HG02943 (cell line): ENCODE data around the gene ARHGAP18.
"Not testable (repeated sequence)": the region's sequence is repeated elsewhere in the genome, so short reads cannot be mapped to it uniquely, and the experiment has no call there.

ENCODE experiments used
- ATAC-seq: cut with Tn5 transposase; IDR thresholded peaks from one replicate; pipeline ENCODE4 v1.9.1; 2021; ENCODE audit warnings: mild to moderate bottlenecking, low read depth, moderate library complexity; ENCODE audit not compliant: unreplicated experiment

The ARHGAP18 gene

GRCh38 chr6:129597023-129597713 is 112.8 kb downstream of the ARHGAP18 start:
- no peak for ATAC-seq

GRCh38 chr6:129596522-129596921 is 113.5 kb downstream of the ARHGAP18 start:
- ATAC-seq, result no peak

GRCh38 chr6:129593233-129593564 is 116.8 kb downstream of the ARHGAP18 start:
- no peak for ATAC-seq

DNA sequence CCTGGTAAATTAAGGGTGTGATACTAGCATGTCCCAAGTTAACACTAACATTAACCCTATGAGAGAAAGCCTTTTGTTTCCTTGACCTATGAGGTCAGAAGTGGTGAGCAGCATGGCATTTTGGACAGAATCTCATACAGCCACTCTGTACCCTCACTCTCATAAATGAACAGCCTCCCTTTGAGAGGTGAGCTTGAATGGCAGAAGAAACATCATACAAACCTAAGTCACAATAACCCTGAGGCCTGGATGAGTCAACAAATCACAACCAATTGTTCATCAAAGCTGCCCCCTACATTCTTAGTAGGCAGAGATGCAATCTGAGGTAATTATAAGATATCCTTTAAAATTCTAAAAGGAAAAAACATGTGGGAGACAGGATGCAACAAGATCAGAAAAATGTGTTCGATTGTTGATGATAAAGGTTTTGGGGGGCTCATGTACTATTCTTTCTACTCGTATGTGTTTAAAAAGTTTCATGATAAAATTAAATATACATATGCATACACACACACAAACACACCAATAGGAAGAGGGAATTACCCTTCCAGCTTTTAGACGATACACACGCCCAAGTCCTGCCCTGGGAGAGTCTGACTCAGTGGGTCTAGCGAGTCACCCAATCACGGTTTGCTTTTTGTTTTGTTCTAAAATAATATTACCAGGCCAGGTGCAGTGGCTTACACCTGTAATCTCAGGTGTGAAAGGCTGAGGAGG is 117.3 kb downstream of the ARHGAP18 start:
- no peak for ATAC-seq

DNA sequence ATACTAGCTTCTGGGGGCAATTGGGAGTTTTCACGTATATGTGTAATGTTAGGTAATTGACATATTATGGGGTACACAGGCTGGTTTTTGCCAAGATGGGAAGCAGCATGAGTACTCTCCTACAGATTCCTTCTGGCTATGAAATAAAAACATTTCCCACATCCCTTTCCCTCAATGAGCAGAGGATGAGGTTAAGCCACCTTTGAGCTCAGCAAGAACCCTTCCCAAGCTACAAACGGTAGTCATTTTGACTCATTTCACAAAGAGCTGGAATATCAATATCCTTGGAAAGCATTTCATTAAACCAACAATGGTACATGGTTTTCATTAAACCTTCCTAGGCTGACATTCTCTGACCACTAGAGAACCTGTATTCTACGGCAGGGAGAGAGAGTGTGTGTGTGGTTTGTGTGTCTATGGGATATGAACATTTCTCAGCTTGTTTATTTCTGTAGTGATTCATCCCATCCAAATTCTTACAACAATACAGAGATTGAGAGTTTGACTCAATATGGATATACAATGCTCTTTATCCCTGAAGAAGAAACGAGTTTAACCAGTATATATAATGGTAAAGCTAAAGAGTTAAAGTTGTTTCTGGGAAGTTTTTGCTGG is 119.5 kb downstream of the ARHGAP18 start:
- no peak for ATAC-seq

GRCh38 chr6:129586815-129587214 is 123.2 kb downstream of the ARHGAP18 start:
- no peak for ATAC-seq

GRCh38 chr6:129583866-129584265 is 126.1 kb downstream of the ARHGAP18 start:
- no peak for ATAC-seq

- no peak for ATAC-seq
Observed at GRCh38 chr6:129578315-129578714, 131.7 kb downstream of the ARHGAP18 start.

- ATAC-seq, result no peak
Observed at GRCh38 chr6:129577691-129578090, 132.3 kb downstream of the ARHGAP18 start.

- no peak for ATAC-seq
Observed at GRCh38 chr6:129576456-129576855, 133.5 kb downstream of the ARHGAP18 start.

DNA sequence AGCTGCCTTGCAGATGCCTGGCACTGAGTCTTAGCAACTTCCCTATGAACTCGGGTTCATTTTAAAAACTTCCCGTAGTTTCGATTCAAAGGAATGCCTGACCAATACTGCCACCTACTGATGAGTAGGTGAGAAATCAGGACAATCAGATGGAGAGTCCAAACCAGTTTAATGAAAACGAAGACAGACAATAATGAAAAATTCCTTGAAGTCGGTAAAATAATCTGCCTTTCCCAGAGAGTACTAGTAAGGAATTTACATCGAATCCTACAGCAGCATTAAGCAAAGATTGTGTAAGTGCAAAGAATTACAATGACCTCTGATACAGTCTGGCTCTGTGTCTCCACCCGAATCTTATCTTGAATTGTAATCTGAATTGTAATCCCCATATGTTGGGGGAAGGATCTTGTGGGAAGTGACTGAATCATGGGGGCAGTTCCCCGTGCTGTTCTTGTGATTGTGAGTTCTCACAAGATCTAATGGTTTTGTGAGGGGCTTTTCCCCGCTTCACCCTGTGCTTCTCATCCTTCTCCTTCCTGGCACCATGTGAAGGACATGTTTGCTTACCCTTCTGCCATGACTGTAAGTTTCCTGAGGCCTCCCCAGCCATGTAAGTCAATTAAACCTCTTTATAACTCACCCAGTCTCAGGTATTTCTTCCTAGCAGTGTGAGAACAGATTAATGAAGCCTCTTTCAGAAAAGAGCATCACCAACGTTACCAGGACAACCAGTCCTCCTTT is 134.4 kb downstream of the ARHGAP18 start:
- no peak for ATAC-seq

GRCh38 chr6:129574605-129575004 is 135.4 kb downstream of the ARHGAP18 start:
- not testable (repeated sequence) for ATAC-seq

DNA sequence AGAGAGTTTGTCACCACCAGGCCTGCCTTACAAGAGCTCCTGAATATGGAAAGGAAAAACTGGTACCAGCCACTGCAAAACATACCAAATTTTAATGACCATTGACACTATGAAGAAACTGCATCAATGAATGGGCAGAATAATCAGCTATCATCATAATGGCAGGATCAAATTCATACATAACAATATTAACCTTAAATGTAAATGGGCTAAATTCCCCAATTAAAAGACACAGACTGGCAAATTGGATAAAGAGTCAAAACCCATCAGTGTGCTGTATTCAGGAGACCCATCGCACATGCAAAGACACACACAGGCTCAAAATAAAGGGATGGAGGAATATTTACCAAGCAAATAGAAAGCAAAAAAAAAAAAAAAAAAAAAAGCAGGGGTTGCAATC is 139.0 kb downstream of the ARHGAP18 start:
- not testable (repeated sequence) for ATAC-seq

DNA sequence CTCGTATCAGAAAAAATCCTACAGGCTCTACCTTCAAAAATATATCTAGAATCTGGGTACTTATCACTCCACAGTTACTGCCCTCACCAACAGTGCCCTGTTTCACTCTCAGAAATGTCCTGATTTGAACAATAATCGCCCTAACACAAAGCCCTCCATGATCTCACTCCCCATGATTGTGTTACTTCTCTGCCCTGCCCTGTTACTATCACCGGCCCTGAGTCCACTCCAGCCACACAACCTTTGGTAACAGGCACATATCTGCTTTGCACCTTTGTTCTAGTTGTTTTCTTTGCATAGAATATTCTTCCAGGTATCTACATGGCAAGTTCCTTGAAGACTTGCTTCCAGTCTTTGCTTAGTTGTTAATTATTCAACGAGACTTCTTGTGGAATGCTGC is 142.0 kb downstream of the ARHGAP18 start:
- ATAC-seq, result no peak

DNA sequence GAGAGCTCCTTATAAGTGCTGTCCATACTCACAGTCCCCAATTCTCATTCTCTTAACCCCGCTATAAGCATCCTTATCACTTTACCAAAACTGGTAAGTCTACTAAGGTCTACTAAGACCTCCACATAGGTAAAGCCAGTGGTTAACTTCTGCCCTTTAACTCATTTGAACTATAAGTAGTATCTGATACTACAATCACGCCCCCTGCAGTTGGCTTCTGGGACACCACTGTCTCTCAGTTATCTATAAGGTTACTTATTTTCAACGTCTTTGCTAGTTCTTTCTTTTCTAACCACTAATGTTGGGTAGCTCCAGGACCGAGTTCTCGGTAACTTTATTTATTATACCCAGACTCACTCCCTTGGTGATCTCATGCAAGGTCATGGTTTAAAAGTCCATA is 142.6 kb downstream of the ARHGAP18 start:
- ATAC-seq, result no peak

GRCh38 chr6:129565811-129566210 is 144.2 kb downstream of the ARHGAP18 start:
- no peak for ATAC-seq

GRCh38 chr6:129565366-129565765 is 144.6 kb downstream of the ARHGAP18 start:
- ATAC-seq, result no peak

DNA sequence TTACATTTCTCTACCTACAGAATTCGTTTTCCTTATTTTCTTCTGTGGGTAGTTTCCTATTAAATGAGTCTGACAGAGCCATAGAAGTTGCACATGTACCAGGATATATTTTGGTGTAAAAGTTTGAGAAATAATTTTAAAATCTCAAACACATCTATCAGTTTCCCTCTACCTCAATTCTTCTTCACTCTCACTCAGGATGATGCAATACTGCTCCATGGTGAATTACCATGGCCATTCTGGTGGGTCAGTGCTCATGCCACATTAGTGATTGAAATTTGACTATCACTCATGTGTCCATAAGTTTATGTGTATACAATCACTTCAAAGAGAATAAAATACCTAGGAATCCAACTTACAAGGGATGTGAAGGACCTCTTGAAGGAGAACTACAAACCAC is 151.7 kb downstream of the ARHGAP18 start:
- no peak for ATAC-seq

GRCh38 chr6:129555206-129555832 is 154.7 kb downstream of the ARHGAP18 start:
- no peak for ATAC-seq

DNA sequence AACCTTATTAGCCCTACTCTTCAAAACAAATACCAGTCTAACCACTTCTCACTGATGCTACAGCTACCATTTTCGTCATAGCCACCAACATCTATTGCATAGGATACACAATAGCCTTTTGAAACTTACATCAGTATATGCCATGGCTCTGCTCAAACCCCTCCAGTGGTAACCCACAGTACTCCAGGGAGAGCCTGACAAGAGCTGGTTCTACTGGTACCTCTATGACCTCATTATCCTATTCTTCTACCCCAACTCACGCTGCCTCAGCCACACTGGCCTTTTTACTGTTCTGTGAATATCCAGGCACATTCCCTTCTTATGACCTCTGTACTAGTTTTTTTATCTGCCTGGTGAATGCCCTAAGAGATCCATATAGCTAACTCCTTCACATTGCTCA is 157.6 kb downstream of the ARHGAP18 start:
- no peak for ATAC-seq

- ATAC-seq, result no peak
Observed at GRCh38 chr6:129551486-129551885, 158.5 kb downstream of the ARHGAP18 start.
